IPS-15b (cell line): Measurements from ENCODE around the gene APAF1.
"Not testable (repeated sequence)": the region's sequence is repeated elsewhere in the genome, so short reads cannot be mapped to it uniquely, and the experiment has no call there.

ENCODE experiments used
- H3K27me3 ChIP-seq: one replicate; pipeline ENCODE4 v1.6.1; 2013; ENCODE audit warnings: low read length; ENCODE audit not compliant: control insufficient read depth, insufficient read depth
- H3K36me3 ChIP-seq: one replicate; pipeline ENCODE4 v1.6.1; 2013; ENCODE audit warnings: low read length; ENCODE audit not compliant: control insufficient read depth, insufficient read depth
- H3K4me1 ChIP-seq: one replicate; pipeline ENCODE4 v1.6.1; 2013; ENCODE audit warnings: mild to moderate bottlenecking, low read length; ENCODE audit not compliant: control insufficient read depth, insufficient read depth
- H3K4me3 ChIP-seq: one replicate; pipeline ENCODE4 v1.5.1; 2013; ENCODE audit warnings: low read depth, low read length
- H3K9ac ChIP-seq: one replicate; pipeline ENCODE4 v1.6.1; 2013; ENCODE audit warnings: low read depth, mild to moderate bottlenecking, low read length
- H3K9me3 ChIP-seq: one replicate; pipeline ENCODE4 v1.6.1; 2013; ENCODE audit warnings: mild to moderate bottlenecking, low read length; ENCODE audit not compliant: control insufficient read depth, insufficient read depth

The APAF1 gene

DNA sequence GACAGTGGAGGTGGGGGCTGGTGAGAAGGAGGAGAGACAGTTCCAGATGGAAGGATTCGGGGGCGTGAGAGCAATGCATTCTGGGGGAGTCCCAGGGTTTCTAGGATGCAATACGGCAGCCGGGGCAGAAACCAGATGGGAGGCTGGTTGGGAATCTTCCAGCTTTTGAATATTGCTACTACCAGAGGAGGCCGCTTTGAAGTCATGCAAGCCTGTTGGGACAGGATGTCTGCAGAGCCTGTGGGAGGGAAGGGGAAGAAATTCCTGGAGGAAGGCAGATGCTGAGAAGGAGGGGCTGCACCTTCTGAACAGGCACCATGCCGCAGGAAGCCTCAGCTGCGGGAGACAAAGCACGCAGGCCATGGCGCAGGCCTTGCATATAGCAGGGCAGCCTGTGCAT lies 105.4 kb downstream of the APAF1 start:
- no peaks in the 10 kb centered on the region for H3K4me1 ChIP-seq
- no peak overlapping the region for H3K4me3 ChIP-seq
- no peaks in the 10 kb centered on the region for H3K9me3 ChIP-seq
- H3K27me3 ChIP-seq, result peaks cover 17% of the 10 kb centered on the region
- H3K36me3 ChIP-seq, result no peaks in the 10 kb centered on the region
- H3K9ac ChIP-seq, result no peak overlapping the region

DNA sequence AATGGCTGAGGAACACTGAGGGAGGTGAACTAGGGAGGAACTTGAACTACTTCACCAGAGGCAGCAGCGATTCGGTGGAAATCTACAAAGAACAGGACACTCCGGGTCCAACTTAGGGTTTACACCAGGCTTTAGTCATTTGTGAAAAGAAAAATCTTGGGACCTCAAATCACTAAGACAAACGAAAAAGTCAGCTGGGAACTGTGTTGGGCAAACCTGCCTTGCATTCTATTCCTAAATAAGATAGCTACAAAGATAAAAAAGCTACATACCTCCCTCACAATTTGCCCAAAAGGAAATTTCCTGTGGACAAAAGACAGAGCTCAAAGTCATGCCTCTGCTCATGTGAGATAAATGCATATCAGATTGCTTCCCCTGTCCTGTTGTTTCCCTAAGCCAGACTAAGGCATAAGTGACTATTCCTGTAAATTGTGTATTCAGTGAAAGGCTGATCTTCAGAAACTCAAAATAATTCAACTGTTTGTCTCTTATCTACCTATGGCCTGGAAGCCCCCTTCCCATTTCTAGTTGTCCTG lies 106.6 kb downstream of the APAF1 start:
- H3K9me3 ChIP-seq, result no peaks in the 10 kb centered on the region
- H3K9ac ChIP-seq, result no peak overlapping the region
- no peaks in the 10 kb centered on the region for H3K4me1 ChIP-seq
- peaks cover 6% of the 10 kb centered on the region for H3K27me3 ChIP-seq
- no peaks in the 10 kb centered on the region for H3K36me3 ChIP-seq
- H3K4me3 ChIP-seq, result no peak overlapping the region

DNA sequence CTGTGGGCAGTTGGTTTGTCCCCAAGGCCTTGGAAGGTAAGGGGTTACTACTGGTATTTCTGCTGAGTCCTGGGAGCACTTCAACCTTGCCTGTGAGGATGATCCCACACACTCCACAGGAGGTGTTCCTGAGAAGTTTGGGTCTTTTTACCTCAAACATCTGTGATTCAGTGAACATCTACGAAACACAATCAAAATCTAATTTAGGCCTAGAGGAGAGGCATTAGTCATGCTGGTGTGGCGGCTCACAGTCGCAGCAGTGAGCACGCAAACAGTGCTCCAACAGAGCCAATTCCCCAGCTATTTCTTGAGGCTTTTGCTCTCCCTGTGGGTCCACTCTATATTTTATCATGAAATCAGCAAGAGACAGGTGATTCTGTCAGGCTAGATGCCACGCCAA lies 107.6 kb downstream of the APAF1 start:
- H3K9ac ChIP-seq, result no peak overlapping the region

GRCh38 chr12:98754095-98754494 lies 109.0 kb downstream of the APAF1 start:
- Histone ChIP-seq H3K36me3 (no peaks in the 10 kb centered on the region), H3K9ac (no peak overlapping the region), H3K9me3 (no peaks in the 10 kb centered on the region), H3K27me3 (no peaks in the 10 kb centered on the region), H3K4me3 (no peak overlapping the region), H3K4me1 (no peaks in the 10 kb centered on the region)

More for the DNA sequence above, 107.6 kb downstream of the APAF1 start:
- Histone ChIP-seq H3K4me1 (no peaks in the 10 kb centered on the region), H3K9me3 (no peaks in the 10 kb centered on the region), H3K36me3 (no peaks in the 10 kb centered on the region), H3K4me3 (no peak overlapping the region), H3K27me3 (no peaks in the 10 kb centered on the region)

- H3K36me3 ChIP-seq, H3K27me3 ChIP-seq, H3K9ac ChIP-seq, H3K4me1 ChIP-seq, H3K4me3 ChIP-seq, H3K9me3 ChIP-seq: not testable (repeated sequence)
Measured at GRCh38 chr12:98755855-98756254, 110.8 kb downstream of the APAF1 start.

GRCh38 chr12:98757455-98757854 lies 112.4 kb downstream of the APAF1 start:
- H3K9me3 ChIP-seq, result no peaks in the 10 kb centered on the region
- no peak overlapping the region for H3K9ac ChIP-seq
- H3K27me3 ChIP-seq, result no peaks in the 10 kb centered on the region
- H3K4me1 ChIP-seq, result no peaks in the 10 kb centered on the region
- H3K36me3 ChIP-seq, result no peaks in the 10 kb centered on the region
- H3K4me3 ChIP-seq, result no peak overlapping the region

- no peaks in the 10 kb centered on the region for H3K27me3 ChIP-seq
- H3K9me3 ChIP-seq, result no peaks in the 10 kb centered on the region
- H3K9ac ChIP-seq, result no peak overlapping the region
- H3K4me1 ChIP-seq, result no peaks in the 10 kb centered on the region
- no peaks in the 10 kb centered on the region for H3K36me3 ChIP-seq
- H3K4me3 ChIP-seq, result no peak overlapping the region
Measured at GRCh38 chr12:98758331-98758730, 113.2 kb downstream of the APAF1 start.

GRCh38 chr12:98763656-98764055 lies 118.6 kb downstream of the APAF1 start:
- no peaks in the 10 kb centered on the region for H3K36me3 ChIP-seq
- H3K4me3 ChIP-seq, result no peak overlapping the region
- no peaks in the 10 kb centered on the region for H3K4me1 ChIP-seq
- H3K27me3 ChIP-seq, result no peaks in the 10 kb centered on the region
- H3K9ac ChIP-seq, result no peak overlapping the region
- no peaks in the 10 kb centered on the region for H3K9me3 ChIP-seq

- no peaks in the 10 kb centered on the region for H3K4me1 ChIP-seq
- H3K9me3 ChIP-seq, result no peaks in the 10 kb centered on the region
- no peaks in the 10 kb centered on the region for H3K36me3 ChIP-seq
- H3K27me3 ChIP-seq, result no peaks in the 10 kb centered on the region
- no peak overlapping the region for H3K9ac ChIP-seq
- no peak overlapping the region for H3K4me3 ChIP-seq
Measured at GRCh38 chr12:98767248-98767647, 122.2 kb downstream of the APAF1 start.

DNA sequence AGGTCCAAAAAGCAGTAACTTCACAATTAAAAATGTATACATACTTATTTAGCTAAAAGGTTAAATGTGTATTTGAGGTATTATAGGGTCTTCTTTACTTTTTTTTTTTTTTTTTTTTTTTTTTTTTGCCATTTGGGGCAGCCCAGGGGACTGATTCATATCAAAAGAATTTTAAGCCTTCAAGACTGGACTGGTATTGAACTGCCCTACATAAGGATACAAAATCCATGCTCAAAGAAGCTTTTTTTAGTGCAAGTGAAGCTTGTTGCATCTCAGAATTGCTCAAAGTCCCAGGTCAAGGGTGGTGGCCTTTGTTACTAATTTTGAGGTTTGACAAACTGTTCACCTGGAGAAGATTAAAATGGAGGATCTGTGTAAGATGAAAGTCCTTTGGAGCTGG lies 124.0 kb downstream of the APAF1 start:
- Histone ChIP-seq H3K4me1 (no peaks in the 10 kb centered on the region), H3K36me3 (no peaks in the 10 kb centered on the region), H3K27me3 (no peaks in the 10 kb centered on the region), H3K9me3 (no peaks in the 10 kb centered on the region), H3K9ac (no peak overlapping the region), H3K4me3 (no peak overlapping the region)

DNA sequence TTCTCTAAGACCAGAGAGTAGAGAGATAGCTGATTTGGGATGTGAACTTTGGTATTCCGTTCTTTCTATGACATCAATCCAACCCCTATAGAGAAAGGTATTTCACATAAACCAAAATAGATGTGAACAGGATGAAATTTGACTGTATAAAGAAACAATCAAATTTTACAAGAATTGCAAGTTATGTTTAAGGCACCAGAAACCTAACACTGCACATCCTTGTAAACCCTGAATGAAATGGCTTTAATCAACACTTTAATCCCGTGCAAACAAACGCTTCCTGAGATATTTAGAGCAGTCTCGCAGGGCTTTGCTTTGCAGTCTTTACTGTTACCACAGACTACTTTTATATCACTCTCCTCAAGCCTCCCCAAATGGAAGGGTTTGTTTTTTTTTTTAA lies 125.1 kb downstream of the APAF1 start:
- H3K9me3 ChIP-seq, result no peaks in the 10 kb centered on the region
- H3K27me3 ChIP-seq, result no peaks in the 10 kb centered on the region
- no peak overlapping the region for H3K4me3 ChIP-seq
- no peaks in the 10 kb centered on the region for H3K36me3 ChIP-seq
- H3K9ac ChIP-seq, result no peak overlapping the region
- H3K4me1 ChIP-seq, result no peaks in the 10 kb centered on the region

GRCh38 chr12:98771811-98772752 lies 127.0 kb downstream of the APAF1 start:
- Histone ChIP-seq H3K27me3 (no peaks in the 10 kb centered on the region), H3K4me3 (no peak overlapping the region), H3K4me1 (no peaks in the 10 kb centered on the region), H3K9me3 (no peaks in the 10 kb centered on the region), H3K36me3 (no peaks in the 10 kb centered on the region), H3K9ac (no peak overlapping the region)
